Measurements from ENCODE around the gene BCDIN3D.

The BCDIN3D gene

GRCh38 chr12:49795654-49796105 lies 47.2 kb downstream of the BCDIN3D start:
- DNase-seq = no peak

- DNase-seq = no peak
Observed at GRCh38 chr12:49794811-49795653, 47.9 kb downstream of the BCDIN3D start.

GRCh38 chr12:49794021-49794420 lies 48.9 kb downstream of the BCDIN3D start:
- DNase-seq = no peak

- no peak for DNase-seq
Observed at GRCh38 chr12:49793620-49794019, 49.3 kb downstream of the BCDIN3D start.

DNA sequence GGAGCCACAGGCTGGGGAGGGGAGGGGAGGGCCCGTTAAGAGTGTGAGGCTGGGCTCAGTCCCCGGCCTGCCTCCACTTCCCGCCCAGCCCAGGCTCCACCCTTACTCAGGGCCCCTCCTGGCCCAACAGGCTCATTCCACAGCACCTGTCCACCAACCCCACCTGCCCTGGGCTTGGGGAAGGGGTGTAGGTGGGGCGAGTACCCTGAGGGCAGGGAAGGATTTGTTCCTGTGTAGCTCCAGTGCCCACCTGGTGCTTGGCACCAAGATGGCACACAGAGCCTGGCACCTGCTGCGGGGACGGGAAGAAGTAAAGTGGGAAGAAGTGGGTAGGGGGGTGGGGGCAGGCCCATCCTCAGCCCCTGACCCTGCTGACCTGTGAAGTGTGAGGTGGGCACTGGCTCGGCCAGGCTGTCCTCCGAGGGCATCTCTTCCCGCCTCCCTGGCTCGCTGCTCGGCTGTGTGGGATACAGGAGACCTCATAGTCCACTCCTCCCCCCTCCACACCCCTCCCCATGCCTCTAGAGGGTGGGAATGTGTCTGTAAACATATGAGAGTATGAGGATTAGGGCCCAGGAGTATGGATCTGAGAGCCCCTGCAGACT lies 49.8 kb downstream of the BCDIN3D start:
- no peak for DNase-seq

DNA sequence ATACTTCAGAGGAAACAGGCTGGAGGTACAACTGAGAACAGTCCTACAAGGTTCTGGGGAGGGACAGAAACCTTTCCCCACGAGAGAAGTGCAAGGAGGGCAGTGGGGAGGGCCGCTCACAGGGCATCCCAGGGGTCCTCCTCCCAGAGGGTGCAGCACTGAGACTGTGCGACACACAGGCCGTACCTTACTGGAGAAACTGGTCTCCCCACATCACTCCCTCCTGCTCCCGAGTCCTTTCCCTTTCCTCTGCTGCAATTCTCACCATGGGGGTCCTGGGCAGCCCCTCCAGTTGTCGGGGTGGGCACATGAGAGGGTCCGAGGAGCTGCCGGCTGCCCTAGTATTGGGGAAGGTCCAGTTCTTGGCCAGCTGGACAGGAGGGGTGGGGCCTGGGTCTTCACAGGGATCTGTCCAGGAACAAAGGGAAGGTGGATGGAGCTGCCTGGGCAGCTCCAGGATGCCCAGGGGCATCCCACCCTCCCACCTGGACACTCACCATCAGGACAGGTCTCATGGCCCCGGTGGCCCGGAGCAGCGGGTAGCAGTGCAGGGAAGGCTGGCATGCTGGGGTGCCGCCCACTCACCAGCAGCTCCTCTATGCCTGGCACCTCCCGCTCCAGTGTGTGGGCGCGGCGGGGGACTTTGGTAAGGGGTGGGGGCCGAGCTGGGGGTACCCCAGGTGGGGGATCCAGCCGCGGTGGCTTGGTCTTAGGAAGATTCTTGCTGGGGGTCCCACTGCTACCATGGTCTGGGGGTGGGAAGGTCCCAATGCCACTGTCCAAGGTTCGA lies 50.5 kb downstream of the BCDIN3D start:
- no peak for DNase-seq

- no peak for DNase-seq
Observed at GRCh38 chr12:49791700-49792099, 51.2 kb downstream of the BCDIN3D start.

- no peak for DNase-seq
Observed at GRCh38 chr12:49790741-49791555, 52.0 kb downstream of the BCDIN3D start.

DNA sequence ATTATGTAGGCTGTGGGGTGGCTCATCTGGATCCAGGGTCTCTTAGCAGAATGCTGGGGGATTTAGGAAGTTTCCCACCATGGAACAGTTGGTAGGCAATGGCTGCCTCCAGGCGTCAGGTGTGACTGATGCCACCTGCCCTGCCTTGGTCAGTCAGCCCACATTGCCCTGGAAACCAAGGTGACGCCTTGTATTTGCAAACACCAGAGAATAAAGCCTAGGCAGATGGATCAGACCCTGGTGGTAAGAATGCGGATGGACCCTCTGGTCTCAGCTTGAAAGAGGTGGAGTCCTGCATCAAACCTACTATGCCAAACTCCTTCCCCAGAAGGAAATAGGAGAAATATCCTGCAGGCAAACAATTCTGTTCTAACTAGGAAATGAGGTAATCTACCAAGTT lies 52.9 kb downstream of the BCDIN3D start:
- no peak for DNase-seq

DNA sequence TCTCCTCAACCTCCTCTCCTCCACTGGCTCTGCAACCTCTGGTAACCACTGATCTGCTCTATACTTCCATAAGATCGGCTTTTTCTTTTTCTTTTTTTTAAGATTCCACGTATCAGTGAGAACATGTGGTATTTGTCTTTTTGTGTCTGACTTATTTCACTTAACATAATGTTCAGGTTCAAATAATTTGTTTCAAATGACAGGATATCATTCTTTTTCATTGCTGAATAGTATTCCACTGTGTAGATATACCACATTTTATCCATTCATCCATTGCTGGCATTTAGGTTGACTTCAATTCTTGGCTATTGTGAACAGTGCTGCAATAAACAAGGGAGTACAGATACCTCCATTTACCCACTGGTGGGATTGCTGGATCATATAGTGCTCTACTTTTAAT lies 55.2 kb downstream of the BCDIN3D start:
- DNase-seq = no peak
